Articular chondrocyte of knee joint (primary cell): ENCODE measurements around the gene ZER1. TPM values are rescaled to one million over a fixed set of nuclear protein-coding genes. Genes with fewer than 3 reads are reported as not detected.

Source experiments
- small RNA-seq: library from RNA; depleted of rRNA; stranded (forward); fragments of <200 nt; gene quantifications from one replicate; pipeline ENCODE3, GENCODE V24; 2012
- total RNA-seq: library from RNA; depleted of rRNA; stranded (reverse); fragments of >200 nt; gene quantifications from 2 replicates; pipeline ENCODE4 v1.2.3, GENCODE V29; 2012

The ZER1 gene
- 21.2 and 28.9 TPM in 2 replicates for total RNA-seq

DNA sequence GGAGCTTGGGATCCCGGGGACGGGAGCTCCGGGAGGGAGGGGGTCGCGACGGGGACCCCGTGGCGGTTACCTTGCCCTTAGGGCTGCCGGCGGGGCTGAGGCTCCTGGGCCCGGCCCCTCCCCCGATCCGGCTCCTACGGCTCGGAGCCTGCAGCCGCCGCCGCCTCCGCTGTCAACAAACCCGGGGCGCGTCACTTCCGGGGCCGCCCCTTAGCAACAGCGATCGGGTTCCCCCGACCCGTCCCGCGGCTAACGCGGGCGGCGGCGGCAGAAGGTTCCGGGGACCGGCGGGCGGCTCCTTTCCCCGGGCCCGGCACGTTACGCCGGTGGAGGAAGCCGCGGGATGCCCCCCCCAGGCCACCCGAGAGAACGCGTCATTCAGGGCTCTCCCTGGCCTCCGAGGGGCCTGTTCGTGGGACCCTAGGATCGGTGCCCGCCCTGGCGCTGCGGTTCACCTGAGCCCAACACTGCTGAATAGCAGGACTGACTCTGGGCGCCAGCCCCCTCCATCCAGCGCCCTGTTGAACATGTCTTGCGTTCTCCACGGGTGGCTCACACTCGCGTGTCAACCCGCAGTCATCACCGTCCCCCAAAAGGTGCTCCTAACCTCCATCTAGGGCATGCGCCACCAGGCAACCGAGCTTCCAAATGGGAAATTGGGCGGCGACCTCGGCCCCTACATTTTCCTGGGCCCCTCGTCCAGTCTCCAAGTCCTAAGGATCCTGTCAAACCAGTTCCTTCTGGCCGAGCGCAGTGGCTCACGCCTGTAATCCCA, at the start of gene ZER1:
TSS of gene ZER1 (minus strand) at position 183 of the 775 bp plus-strand sequence. CDS start 16,362 bp downstream, outside the sequence.

DNA sequence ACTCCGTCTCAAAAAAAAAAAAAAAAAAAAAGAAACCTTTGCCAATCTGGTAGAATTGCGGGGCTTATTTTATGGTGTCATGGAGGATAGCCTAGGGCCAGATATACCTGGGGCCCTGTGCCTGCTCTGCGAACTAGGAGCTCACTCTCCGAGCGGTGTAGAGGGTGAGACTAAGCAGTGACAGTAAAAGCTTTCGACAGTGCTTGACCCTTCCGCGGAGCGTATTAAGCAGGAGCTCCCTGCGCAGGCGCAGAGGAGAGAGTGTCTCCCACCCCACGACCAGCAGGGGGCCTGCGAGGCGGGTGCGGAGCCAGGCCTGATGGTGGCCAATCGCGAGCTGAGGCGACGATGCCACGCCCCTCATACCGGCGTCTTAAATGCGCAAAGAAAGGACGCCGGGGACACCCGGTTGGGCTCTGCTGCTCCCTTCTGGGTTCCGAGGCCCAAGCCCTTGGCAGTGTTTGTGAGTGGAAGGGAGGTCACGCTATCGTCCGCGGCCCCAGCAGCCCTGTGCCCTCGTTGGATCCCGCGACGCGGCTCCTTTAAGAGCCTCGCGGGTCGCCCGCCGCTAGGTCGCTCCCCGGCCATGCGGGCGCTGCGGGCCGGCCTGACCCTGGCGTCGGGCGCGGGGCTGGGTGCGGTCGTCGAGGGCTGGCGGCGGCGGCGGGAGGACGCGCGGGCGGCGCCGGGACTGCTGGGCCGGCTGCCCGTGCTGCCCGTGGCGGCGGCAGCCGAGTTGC, 46.5 kb upstream of the ZER1 start, which contains the start of gene ENDOG:
TSS of gene ENDOG (plus strand) at position 402 of the 740 bp plus-strand sequence. CDS start at position 587, 185 bp downstream.

DNA sequence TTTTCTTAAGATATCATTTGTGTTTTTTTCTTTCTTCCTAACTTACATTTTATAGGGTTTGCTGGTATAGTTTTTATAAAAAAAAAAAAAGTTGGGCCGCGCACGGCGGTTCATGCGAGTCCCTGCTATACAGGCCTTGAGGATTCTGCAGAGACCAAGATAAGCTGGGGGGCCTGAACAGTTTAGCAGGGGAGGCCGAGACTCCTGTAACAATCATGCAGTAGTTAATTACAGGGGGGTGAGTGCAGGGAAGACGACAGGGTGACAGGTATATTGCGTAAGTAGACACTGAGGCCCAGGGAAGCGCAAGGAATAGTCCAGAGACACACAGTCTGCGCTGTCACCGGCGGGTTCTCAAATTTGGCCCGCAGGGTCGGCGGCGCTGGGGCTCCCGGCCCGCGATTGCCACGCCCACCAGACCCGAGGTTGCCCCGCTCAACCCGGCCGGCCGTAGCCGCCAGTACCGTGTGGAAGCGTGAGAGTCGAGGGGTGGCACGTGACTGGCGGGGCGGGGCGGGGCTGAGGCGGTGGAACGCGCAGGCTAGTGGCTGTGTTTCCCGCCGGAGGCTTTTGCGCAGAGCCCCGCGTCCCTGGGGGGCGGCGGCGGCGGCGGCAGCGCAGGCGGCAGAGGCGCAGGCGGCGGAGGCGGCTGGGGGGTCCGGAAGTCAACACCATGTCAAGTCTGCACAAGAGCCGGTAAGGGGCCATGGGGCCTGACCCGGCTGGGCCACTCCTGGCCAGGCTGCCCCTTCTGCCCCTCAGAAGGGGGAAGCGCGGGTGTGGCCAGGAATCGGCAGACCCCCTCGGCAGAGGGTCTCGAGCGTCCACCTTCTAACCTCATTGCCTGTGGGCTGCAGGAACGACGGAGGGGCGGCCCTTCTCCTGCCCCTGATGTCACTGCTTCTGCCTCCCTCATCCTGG, 15.2 kb upstream of the ZER1 start, which contains the start of gene TBC1D13:
TSS of gene TBC1D13 (plus strand) at position 573 of the 921 bp plus-strand sequence. CDS start at position 674, 101 bp downstream.

DNA sequence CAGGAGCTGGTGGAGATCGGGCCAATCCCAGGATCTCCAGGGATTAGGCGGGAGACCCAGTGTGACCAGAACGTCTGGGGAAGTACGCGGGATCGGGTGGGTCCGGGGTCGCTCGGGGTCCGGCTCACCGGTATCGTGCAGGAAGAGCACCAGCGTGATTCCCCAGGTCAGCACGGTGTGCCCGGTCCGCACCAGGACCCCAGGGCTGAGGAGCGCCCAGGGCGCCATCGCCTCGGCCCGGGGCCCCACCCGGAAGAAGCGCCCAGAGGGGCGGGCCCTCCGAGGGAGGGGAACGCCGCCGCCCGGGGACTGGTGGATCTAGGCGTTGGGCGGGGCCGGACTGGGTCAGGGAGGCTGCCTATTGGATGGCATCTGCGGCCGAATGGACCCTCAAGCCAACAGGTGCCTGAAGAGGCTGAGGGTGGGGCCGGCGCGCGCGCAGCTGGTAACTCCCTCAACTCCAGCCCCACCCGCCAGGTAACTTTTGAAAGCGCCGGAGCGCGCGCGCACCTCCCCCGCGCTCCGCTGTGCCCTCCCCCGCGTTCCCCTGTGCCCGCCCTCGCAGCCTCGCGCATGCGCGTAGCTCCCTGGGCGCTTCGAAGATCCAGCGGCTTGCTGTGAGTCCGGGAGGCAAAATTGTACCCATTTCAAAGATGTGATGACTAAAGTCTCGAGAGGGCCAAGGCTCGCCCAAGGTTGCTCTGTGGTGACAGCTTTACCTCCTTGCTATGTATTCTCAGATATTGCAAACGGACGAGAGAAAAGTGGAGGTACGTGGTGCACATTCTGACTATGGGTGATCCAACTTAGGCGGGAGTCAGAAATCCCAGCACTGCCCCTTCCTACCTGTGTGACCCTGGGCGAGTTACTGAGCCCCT, 47.6 kb downstream of the ZER1 start, which contains the start of gene ZDHHC12:
TSS of gene ZDHHC12 (minus strand) at position 262 of the 878 bp plus-strand sequence. CDS start at position 228, 34 bp downstream.

DNA sequence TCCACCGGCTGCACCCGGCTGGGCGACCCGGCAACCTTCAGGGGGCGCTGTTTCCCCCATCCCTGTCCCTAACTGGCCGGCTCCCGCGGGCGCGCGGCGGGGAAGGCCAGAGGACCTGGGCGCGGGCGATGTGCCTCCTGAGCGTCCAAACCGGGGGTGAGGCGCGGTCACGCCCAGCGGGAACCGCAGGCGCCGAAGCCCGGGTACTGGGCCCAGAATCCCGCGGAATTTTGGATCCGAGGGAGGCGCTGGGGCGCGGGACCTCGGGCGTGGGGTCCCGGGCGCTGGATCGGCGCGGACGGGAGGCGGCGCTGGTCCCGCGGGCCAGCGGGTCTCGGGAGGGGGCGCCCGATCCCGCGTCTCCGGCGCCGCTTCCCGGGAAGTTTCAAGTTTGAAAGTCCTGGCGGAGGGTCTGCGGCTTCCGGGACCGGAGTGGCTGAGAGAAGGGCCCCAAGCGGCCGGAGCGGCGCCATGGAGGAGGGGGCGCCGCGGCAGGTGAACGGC, 69.2 kb downstream of the ZER1 start, which contains the start of gene PKN3:
TSS of gene PKN3 (plus strand) at position 59 of the 504 bp plus-strand sequence. CDS start at position 472, 413 bp downstream.

DNA sequence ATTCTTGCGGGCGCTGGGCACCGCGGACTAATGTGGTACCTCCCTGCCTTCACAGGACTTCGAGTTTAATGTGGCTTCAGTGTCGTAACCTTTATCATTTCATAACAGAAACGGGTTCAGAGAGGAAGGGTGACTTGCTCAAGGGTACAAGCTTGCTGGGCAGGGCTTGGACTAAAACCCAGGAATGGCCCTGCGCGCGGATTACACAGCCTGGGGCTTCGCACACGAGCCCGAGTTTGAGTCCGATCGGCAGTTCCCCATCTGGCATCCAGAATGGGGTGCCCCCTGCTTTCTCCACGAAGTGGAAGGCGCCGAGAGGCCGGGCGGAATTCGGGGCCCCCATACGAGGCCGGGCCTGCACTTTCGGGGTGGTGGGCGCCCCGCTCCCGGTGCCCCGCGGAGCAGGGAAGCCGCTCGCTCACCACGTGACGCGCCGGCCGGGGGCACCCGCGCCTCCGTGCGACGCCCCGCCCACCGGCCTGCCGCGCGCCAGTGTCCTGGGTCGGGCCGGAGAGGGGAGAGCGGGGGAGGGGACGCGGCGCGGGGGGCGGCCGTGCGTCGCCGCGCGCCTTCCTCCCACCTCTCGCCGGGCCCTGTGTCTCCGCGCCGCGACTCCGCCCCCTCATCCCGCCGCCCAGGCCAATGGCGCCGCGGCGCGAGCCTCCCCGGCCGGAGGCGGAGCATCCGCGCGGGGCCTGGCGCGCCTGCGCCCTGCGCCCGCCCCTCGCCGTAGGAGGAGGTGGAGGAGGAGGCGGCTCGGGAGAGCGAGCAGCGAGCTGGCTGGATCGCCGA, 83.0 kb downstream of the ZER1 start, which contains the start of gene SET:
TSS of gene SET (plus strand) at position 722 of the 792 bp plus-strand sequence. CDS start 361 bp downstream, outside the sequence.

Small RNA genes lying within 50 kb of the gene (small RNA-seq; reads per million reads assigned to genes)
- gene RF00017: not detected
- gene RN7SL560P: not detected

Other genes with a start within 250 kb of the ZER1 start
- 386 and 406 TPM in 2 replicates for gene SPTAN1, start 219.3 kb downstream of the ZER1 start, total RNA-seq
- 44.1 and 47.4 TPM in 2 replicates for gene DYNC2I2, start 115.1 kb downstream of the ZER1 start, total RNA-seq
- gene SET, start 82.7 kb downstream of the ZER1 start, total RNA-seq: 393 and 418 TPM in 2 replicates
- 10.1 and 11.5 TPM in 2 replicates for gene PKN3, start 69.4 kb downstream of the ZER1 start, total RNA-seq
- gene ZDHHC12, start 47.8 kb downstream of the ZER1 start, total RNA-seq: 17.6 and 18.1 TPM in 2 replicates
- 17.5 and 21.5 TPM in 2 replicates for gene TBC1D13, start 15.3 kb upstream of the ZER1 start, total RNA-seq
- gene ENDOG, start 46.6 kb upstream of the ZER1 start, total RNA-seq: 14.1 and 15.7 TPM in 2 replicates
- gene SPOUT1, start 57.9 kb upstream of the ZER1 start, total RNA-seq: 11.1 and 12.1 TPM in 2 replicates
- gene KYAT1, start 110.0 kb upstream of the ZER1 start, total RNA-seq: 2.9 TPM in 2 replicates
- gene LRRC8A, start 110.2 kb upstream of the ZER1 start, total RNA-seq: 26.7 and 29.1 TPM in 2 replicates
- 9.1 and 10.3 TPM in 2 replicates for gene PHYHD1, start 149.1 kb upstream of the ZER1 start, total RNA-seq
- 21.1 and 25.6 TPM in 2 replicates for gene DOLK, start 175.7 kb upstream of the ZER1 start, total RNA-seq
- 40.2 and 42.9 TPM in 2 replicates for gene NUP188, start 175.8 kb upstream of the ZER1 start, total RNA-seq